ENCODE data around the gene UNC119. TPM values are rescaled to one million over a fixed set of nuclear protein-coding genes. Genes with fewer than 3 reads are reported as not detected.

UNC119 gene
- 24.0 and 48.5 TPM in 2 replicates for total RNA-seq

DNA sequence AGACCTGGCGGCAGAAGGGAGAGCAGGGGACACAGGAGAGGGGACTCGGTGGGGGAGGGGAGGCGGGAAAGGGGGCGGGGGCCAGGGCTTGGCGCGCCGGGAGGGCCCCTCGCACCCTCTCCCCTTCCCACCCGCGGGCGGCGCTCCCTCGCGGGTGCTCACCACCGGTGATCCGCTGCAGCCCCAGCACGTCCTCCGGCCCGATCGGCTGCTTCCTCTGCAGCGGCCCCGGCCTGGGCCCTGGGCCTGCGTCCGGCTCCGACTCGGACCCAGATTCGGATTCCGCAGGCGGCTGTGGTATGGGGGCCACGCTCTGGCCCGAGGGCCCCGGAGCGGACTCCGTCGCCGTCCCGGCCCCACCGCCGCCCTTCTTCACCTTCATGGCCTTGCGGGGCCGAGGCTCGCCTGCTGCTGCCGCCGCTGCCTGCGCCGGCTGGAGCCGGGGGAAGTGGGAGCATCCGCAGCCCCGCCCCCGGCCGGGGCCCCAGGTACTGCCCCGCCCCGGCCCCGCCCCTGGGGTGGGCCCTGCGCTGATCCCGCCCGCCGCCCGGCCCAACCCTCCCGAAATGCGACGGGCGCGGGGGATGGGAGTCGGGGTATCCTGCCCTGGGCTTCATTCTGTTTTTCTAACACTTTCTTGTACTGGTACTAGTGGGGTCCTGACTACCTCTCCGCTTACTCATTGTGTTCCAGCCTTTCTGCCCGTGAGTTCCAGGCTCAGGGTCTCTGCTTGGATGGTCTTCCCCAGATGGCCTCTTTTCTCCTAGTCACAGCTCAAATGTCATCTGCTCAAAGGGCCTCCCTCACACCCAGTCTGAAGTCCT is at the start of gene UNC119:
Gene UNC119, minus strand, starts transcription at position 449 of the 824 bp plus-strand sequence. Its CDS starts 67 bp downstream, at position 382.

DNA sequence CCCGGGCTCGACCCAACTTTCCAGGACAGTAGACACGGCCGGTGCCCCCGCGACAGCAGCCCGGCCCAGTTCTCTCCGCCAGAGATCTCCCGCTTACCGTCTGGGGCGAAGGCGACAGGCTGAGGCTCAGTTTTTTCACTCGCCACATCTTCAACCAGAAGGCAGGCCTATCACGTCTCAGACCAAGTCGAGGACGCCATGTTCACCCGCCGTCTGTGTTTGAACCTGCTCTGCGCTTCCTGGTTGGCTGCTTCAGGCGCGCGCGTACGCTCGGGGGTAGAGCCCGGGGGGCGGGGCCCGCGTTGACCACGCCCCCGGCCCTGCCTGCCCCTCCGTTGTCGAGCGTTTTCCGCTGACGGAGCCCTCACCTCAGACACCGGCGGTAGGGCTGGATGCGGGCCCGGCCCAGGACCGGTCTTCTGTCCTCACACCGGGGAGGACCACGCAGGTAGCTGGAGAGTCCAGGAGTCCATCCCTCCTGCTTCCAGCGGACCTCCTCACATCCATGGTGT is 46.4 kb upstream of the UNC119 start, which contains the start of gene SPAG5:
Gene SPAG5, minus strand, starts transcription at position 227 of the 512 bp plus-strand sequence. Its CDS starts 79 bp downstream, at position 148.

DNA sequence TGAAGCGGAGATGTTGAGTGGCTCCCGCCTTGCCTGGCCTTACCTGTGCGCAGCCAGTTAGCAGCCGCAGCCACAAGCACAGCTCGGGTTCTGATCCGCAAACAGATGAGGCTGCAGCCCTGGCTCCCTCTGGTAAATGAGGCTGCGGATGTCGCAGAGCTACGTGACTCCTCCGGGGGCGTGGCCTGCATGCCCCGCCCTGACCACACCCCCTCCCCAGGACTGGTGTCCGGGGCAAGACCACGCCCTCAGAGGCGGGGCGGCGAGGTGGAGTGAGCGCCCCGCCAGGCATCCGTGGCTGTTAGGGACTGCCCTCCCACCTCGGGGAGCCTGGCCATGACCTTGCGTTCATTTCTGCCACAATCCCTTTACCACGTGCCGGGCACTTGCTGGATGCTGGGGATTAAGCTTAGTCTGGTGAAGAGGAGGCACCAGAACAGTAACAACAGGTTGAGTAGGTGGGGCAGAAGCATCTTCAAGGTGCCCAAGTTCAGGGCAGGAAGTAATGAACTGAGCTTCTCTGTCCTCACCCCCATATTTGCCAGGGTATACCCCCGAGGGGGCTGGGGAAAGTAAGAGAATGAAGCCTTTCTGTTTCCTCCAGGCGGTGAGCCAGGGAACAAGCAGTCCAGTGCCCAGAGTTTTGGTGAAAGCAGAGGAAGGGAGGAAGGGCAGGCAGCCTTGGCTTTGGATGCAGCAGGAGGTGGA is 24.5 kb upstream of the UNC119 start, which contains the start of gene ALDOC:
Gene ALDOC, minus strand, starts transcription at position 138 of the 708 bp plus-strand sequence. CDS start 1,363 bp downstream, outside the sequence.

DNA sequence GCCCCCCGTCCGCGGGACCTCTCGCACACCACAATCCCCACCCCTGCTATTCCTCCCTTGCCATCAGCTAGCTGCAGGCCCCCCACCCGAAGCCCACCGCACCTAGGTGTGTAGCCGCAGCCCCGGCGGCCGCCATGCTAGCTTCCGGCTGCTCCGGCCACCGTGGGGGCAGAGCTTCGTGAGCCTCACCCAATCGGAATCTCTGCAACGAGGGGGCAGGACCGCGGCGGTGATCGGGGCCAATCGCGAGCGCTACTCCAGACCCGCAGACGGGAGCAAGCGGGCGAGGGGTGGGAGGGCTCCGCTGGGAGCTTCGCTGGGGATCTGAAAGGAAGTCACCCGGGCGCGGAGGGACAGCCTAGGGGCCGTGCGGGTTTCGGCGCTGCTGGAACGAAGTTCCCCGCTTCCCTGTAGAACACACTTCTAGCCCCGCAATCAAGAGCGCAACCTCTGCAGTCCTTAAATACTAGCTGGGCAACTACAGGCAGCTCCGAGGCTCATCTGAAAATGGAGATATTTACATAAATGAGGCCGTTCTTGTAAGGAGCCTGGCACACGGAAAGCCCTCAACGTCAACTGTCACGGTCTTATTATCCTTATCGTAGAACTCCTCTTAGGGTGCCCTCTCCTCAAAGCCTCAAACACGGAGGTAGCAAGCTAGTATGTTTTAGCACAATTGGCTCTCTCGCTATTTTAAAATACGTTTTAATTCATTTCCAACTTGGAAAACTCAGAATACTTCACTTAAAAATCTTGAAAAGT is 19.1 kb upstream of the UNC119 start, which contains the start of gene PIGS:
Gene PIGS, minus strand, starts transcription at position 164 of the 762 bp plus-strand sequence. Its CDS starts 28 bp downstream, at position 136.

DNA sequence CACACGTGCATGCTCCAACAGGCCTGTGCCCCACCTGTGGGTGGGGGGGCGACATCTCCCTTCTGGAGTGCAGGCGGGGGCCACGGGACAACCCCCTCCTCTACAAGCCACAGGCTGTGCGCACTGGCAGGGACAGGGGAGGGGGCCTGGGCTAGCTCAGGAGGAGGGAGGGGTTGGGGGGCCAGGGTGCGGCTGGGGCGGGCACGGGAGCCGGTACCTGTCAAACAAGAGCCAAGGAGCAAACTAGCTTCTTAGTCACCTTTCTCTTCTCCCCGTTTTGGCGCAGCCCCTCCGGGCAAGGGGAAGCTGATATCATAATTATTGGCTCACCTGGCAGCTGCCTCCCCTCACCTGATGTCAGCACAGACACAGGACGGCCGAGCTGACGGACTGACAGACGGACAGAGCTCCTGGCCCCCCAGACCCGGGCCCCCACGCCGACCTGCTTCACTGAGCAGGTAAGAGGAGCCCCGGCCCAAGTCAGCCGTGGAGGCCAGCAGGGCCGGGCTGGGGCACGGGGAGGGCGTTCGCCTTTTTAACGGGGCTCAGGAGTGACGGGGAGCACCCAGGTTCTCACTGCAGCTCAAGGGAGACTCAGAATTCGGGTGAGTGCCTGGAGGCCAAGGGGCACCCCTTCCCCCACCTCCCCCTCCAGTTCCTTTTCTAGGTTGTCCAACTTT is 46.3 kb downstream of the UNC119 start, which contains the start of gene FOXN1:
Gene FOXN1, plus strand, starts transcription at position 363 of the 680 bp plus-strand sequence. CDS start 17,622 bp downstream, outside the sequence.

Other genes with a start within 250 kb of the UNC119 start
- gene TMEM97, start 233.4 kb downstream of the UNC119 start, total RNA-seq, result 25.1 and 48.7 TPM in 2 replicates
- gene IFT20, start 217.2 kb downstream of the UNC119 start, total RNA-seq, result 43.1 and 55.2 TPM in 2 replicates
- 21.0 and 33.7 TPM in 2 replicates for gene TNFAIP1, start 216.9 kb downstream of the UNC119 start, total RNA-seq
- 79.9 and 105 TPM in 2 replicates for gene POLDIP2, start 195.1 kb downstream of the UNC119 start, total RNA-seq
- not detected in 2 replicates for gene SEBOX, start 187.4 kb downstream of the UNC119 start, total RNA-seq
- 0.16 and 1.4 TPM in 2 replicates for gene VTN, start 182.3 kb downstream of the UNC119 start, total RNA-seq
- 7.8 and 10.0 TPM in 2 replicates for gene SARM1, start 180.9 kb downstream of the UNC119 start, total RNA-seq
- 2.3 and 4.9 TPM in 2 replicates for gene SLC46A1, start 146.4 kb downstream of the UNC119 start, total RNA-seq
- gene SLC13A2, start 79.0 kb downstream of the UNC119 start, total RNA-seq, result not detected in 2 replicates
- gene FOXN1, start 46.3 kb downstream of the UNC119 start, total RNA-seq, result not detected in 2 replicates
- 68.5 and 114 TPM in 2 replicates for gene PIGS, start 18.9 kb upstream of the UNC119 start, total RNA-seq
- gene ALDOC, start 24.3 kb upstream of the UNC119 start, total RNA-seq, result 130 and 212 TPM in 2 replicates
- gene SPAG5, start 46.4 kb upstream of the UNC119 start, total RNA-seq, result 19.0 and 26.4 TPM in 2 replicates
- 0.91 and 3.7 TPM in 2 replicates for gene RSKR, start 61.6 kb upstream of the UNC119 start, total RNA-seq
- 79.1 and 90.8 TPM in 2 replicates for gene BLTP2, start 92.5 kb upstream of the UNC119 start, total RNA-seq
- gene SDF2, start 109.3 kb upstream of the UNC119 start, total RNA-seq, result 59.8 and 68.8 TPM in 2 replicates
- gene SUPT6H, start 109.6 kb upstream of the UNC119 start, total RNA-seq, result 30.6 and 50.3 TPM in 2 replicates
- gene PROCA1, start 159.3 kb upstream of the UNC119 start, total RNA-seq, result 0.39 and 3.8 TPM in 2 replicates
- 348 and 466 TPM in 2 replicates for gene RAB34, start 165.2 kb upstream of the UNC119 start, total RNA-seq
- gene RPL23A, start 167.4 kb upstream of the UNC119 start, total RNA-seq, result 866 and 1,222 TPM in 2 replicates
- gene TLCD1, start 173.6 kb upstream of the UNC119 start, total RNA-seq, result 0.96 and 18.4 TPM in 2 replicates
- gene NEK8, start 176.2 kb upstream of the UNC119 start, total RNA-seq, result 1.6 and 2.4 TPM in 2 replicates
- 23.6 and 39.0 TPM in 2 replicates for gene TRAF4, start 191.4 kb upstream of the UNC119 start, total RNA-seq